ENCODE data around the gene USP1. TPM values are rescaled to one million over a fixed set of nuclear protein-coding genes. Genes with fewer than 3 reads are reported as not detected.

USP1 gene
- total and polyA plus RNA-seq, 4 donors = 13.5 to 22.9 (median 17.9) TPM

DNA sequence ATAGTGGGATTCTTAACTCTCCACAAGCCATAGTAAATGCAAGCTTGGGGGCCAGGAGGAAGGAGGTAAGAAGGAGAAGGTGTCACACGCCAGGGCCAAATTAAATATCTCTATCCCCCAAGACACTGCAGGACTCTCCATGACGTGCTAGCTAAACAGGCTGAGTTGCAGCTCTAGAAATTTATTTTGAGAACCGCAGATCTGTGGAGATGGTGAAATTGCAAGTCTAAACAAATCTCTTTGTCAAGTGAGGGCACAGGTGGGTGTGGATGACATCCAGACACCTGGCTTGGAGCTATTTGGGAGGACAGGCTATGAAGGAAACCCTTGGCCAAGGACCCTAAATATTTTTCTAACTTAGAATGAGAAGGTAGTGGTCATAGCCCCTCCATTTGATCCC lies 39.5 kb upstream of the USP1 start:
- intact Hi-C loops (cut with DNase I) = no loop called here
- WGBS, 2 donors = 93% methylated on average over 3 of the region's 3 CpGs
- Histone ChIP-seq H3K4me3 (ENCODE audit: low read length in 2 of 2) (no peak overlapping the region), H3K27ac (ENCODE audit: low read depth in 1 of 2, low read length in 2 of 2) (no peak overlapping the region), H3K27me3 (ENCODE audit: control insufficient read depth in 1 of 2, insufficient read depth in 2 of 2, low read length in 1 of 2) (no peaks in the 10 kb centered on the region), H3K9me3 (ENCODE audit: control insufficient read depth, low read length) (no peaks in the 10 kb centered on the region), H3K36me3 (ENCODE audit: control insufficient read depth in 1 of 2, insufficient read depth in 2 of 2, low read length in 1 of 2) (no peaks in the 10 kb centered on the region), H3K4me1 (ENCODE audit: control insufficient read depth in 1 of 2, insufficient read depth in 2 of 2, low read length in 2 of 2) (no peaks in the 10 kb centered on the region)
- ATAC-seq (ENCODE audit: low FRiP score) (no peak), DNase-seq (no peak)

DNA sequence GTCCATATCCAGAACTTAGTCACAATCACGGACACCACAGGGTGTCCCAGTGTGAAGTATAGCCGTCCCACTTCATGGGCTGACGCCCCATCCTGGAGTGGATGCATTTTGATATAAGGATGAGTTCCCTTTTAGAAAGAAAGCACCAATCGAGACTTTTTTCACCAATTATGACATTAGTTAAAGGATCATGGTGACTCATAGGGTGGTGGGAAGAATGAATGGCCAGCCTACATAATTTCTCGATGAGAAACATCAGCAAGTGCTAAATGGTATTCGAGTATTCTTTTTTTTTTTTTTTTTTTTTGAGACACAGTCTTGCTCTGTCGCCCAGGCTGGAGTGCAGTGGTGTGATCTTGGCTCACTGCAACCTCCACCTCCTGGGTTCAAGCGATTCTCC lies 38.5 kb upstream of the USP1 start:
- 88 to 92% methylated on average over 6 to 8 of the region's 8 CpGs for WGBS, 2 donors

DNA sequence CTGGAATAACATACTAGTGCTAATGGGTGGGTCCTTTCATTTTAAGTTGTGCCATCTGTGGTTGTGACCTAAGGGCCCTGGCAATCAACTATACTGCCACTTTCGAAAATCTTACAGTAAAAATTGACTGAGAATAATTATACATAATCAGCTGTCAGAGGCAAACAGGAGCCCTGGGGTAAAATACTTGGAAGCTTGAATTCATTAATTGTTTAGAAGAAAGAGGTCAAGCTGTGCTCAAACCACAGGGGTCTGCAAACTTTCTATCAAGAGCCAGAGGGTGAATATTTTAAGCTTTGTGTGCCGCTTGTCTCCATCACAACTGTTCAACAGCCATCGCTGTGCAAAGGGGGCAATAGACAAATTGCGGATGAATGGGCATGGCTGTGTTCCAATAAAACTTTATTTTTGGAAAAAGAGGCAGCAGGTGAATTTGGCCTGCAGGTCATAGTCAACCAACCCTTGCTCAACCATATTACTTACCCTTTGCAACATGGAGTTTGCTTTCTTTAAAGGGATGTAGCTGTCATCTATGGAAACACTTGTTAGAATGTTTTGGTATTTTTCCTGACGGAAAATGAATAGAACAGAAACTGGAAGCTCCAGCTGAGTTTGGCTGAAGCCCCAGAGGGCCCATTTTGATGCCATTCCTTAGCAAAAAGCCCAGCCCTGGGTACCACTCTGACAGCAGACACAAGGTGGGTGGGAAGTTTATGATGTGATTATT lies 35.7 kb upstream of the USP1 start:
- H3K4me3 ChIP-seq (ENCODE audit: low read length in 2 of 2) = no peak overlapping the region
- DNase-seq = no peak
- H3K4me1 ChIP-seq (ENCODE audit: control insufficient read depth in 1 of 2, insufficient read depth in 2 of 2, low read length in 2 of 2) = no peaks in the 10 kb centered on the region
- H3K9me3 ChIP-seq (ENCODE audit: control insufficient read depth, low read length) = no peaks in the 10 kb centered on the region
- intact Hi-C loops (cut with DNase I) = no loop called here
- no peaks in the 10 kb centered on the region for H3K36me3 ChIP-seq (ENCODE audit: control insufficient read depth in 1 of 2, insufficient read depth in 2 of 2, low read length in 1 of 2)
- 73 to 75% methylated on average over 5 of the region's 5 CpGs for WGBS, 2 donors
- no peak for ATAC-seq (ENCODE audit: low FRiP score)
- H3K27ac ChIP-seq (ENCODE audit: low read depth in 1 of 2, low read length in 2 of 2) = no peak overlapping the region
- H3K27me3 ChIP-seq (ENCODE audit: control insufficient read depth in 1 of 2, insufficient read depth in 2 of 2, low read length in 1 of 2) = no peaks in the 10 kb centered on the region

More for the DNA sequence above, 38.5 kb upstream of the USP1 start:
- intact Hi-C loops (cut with DNase I) = no loop called here
- ATAC-seq (ENCODE audit: low FRiP score) (no peak), DNase-seq (no peak)
- H3K27me3 ChIP-seq (ENCODE audit: control insufficient read depth in 1 of 2, insufficient read depth in 2 of 2, low read length in 1 of 2) = no peaks in the 10 kb centered on the region
- no peaks in the 10 kb centered on the region for H3K4me1 ChIP-seq (ENCODE audit: control insufficient read depth in 1 of 2, insufficient read depth in 2 of 2, low read length in 2 of 2)
- H3K9me3 ChIP-seq (ENCODE audit: control insufficient read depth, low read length) = no peaks in the 10 kb centered on the region
- no peak overlapping the region for H3K27ac ChIP-seq (ENCODE audit: low read depth in 1 of 2, low read length in 2 of 2)
- no peak overlapping the region for H3K4me3 ChIP-seq (ENCODE audit: low read length in 2 of 2)
- no peaks in the 10 kb centered on the region for H3K36me3 ChIP-seq (ENCODE audit: control insufficient read depth in 1 of 2, insufficient read depth in 2 of 2, low read length in 1 of 2)

DNA sequence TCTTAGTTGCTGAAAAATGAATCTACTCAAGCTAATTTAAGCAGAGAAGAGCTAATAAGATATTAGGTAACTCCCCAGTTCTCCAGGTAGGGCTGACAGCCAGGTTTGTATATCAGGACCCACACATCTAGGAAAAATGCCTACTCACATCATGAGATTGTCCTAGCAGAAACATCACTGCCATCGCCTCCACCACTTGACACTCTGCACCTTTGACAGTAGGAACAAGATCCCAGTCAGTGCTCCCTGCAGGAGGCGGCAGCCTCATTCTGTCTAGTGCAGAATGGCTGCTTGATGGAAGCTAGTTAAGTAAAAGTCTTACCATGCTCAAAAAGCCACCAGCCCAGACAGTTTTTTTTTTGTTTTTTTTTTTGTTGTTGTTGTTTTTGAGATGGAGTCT lies 31.6 kb upstream of the USP1 start:
- H3K27ac ChIP-seq (ENCODE audit: low read depth in 1 of 2, low read length in 2 of 2) = no peak overlapping the region
- DNase-seq (no peak), ATAC-seq (ENCODE audit: low FRiP score) (no peak)
- intact Hi-C loops (cut with DNase I) = loop anchor here in 1 of 2 donors (5.0 kb wide), 1 partner anchor 228 kb away; no protein-coding TSS in a partner anchor
- 95 to 97% methylated on average over 2 of the region's 2 CpGs for WGBS, 2 donors
- H3K4me3 ChIP-seq (ENCODE audit: low read length in 2 of 2) = no peak overlapping the region
- no peaks in the 10 kb centered on the region for H3K36me3 ChIP-seq (ENCODE audit: control insufficient read depth in 1 of 2, insufficient read depth in 2 of 2, low read length in 1 of 2)
- no peaks in the 10 kb centered on the region for H3K9me3 ChIP-seq (ENCODE audit: control insufficient read depth, low read length)
- H3K4me1 ChIP-seq (ENCODE audit: control insufficient read depth in 1 of 2, insufficient read depth in 2 of 2, low read length in 2 of 2) = no peaks in the 10 kb centered on the region
- no peaks in the 10 kb centered on the region for H3K27me3 ChIP-seq (ENCODE audit: control insufficient read depth in 1 of 2, insufficient read depth in 2 of 2, low read length in 1 of 2)

DNA sequence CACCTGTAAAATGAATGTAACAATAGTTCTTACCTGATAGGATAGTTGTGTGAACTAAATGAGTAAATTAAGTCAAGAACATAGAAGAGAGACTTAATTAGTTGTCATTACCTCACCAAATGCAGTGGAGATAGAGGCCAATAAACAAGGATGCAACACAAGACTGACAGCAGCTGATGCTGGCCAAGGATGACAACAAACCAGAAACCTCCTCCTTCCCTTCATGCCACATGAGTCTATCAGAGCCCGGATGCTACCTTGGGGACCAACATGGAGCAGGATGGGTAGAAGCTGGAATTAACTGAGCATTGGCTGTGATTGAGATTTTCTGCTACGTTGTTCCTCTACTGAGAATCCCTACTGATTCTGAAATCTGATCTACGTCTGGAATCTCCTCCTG lies 30.3 kb upstream of the USP1 start:
- ATAC-seq (ENCODE audit: low FRiP score) (no peak), DNase-seq (no peak)
- Histone ChIP-seq H3K27me3 (ENCODE audit: control insufficient read depth in 1 of 2, insufficient read depth in 2 of 2, low read length in 1 of 2) (no peaks in the 10 kb centered on the region), H3K4me1 (ENCODE audit: control insufficient read depth in 1 of 2, insufficient read depth in 2 of 2, low read length in 2 of 2) (no peaks in the 10 kb centered on the region), H3K36me3 (ENCODE audit: control insufficient read depth in 1 of 2, insufficient read depth in 2 of 2, low read length in 1 of 2) (no peaks in the 10 kb centered on the region), H3K9me3 (ENCODE audit: control insufficient read depth, low read length) (no peaks in the 10 kb centered on the region), H3K4me3 (ENCODE audit: low read length in 2 of 2) (no peak overlapping the region), H3K27ac (ENCODE audit: low read depth in 1 of 2, low read length in 2 of 2) (no peak overlapping the region)
- intact Hi-C loops (cut with DNase I) = loop anchor here (2.0 to 5.0 kb wide), 2 partner anchors 229 to 232 kb away; no protein-coding TSS in a partner anchor
- 77 to 92% methylated on average over 3 of the region's 3 CpGs for WGBS, 2 donors

DNA sequence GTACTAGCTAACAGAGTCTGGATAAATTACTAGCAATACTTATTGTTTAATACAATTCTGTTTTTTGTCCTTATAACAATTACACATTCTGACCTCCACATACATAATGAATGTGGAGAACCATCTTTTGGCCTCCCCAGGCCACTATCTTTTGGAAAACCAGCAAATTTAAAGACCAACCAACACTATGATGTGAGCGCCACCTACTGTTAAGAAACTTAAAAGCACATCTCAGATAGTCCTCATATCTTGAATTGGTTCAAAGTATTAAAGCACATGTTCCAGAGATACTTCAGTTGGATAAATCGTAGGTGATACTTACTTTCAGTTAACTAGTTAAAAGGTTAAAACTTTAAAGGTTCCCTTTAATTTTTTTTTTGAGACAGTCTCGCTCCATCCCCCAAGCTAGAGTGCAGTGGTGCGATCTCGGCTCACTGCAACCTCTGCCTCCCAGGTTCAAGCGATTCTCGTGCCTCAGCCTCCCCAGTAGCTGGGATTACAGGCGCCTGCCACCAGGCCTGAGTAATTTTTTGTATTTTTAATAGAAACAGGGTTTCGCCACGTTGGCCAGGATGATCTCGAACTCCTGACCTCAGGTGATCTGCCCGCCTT lies 29.3 kb upstream of the USP1 start:
- no peaks in the 10 kb centered on the region for H3K9me3 ChIP-seq (ENCODE audit: control insufficient read depth, low read length)
- H3K27ac ChIP-seq (ENCODE audit: low read depth in 1 of 2, low read length in 2 of 2) = no peak overlapping the region
- intact Hi-C loops (cut with DNase I) = loop anchor here (2.0 to 5.0 kb wide), 2 partner anchors 230 to 233 kb away; no protein-coding TSS in a partner anchor
- no peaks in the 10 kb centered on the region for H3K4me1 ChIP-seq (ENCODE audit: control insufficient read depth in 1 of 2, insufficient read depth in 2 of 2, low read length in 2 of 2)
- H3K4me3 ChIP-seq (ENCODE audit: low read length in 2 of 2) = no peak overlapping the region
- H3K36me3 ChIP-seq (ENCODE audit: control insufficient read depth in 1 of 2, insufficient read depth in 2 of 2, low read length in 1 of 2) = no peaks in the 10 kb centered on the region
- ATAC-seq (ENCODE audit: low FRiP score) (no peak), DNase-seq (no peak)
- no peaks in the 10 kb centered on the region for H3K27me3 ChIP-seq (ENCODE audit: control insufficient read depth in 1 of 2, insufficient read depth in 2 of 2, low read length in 1 of 2)
- WGBS, 2 donors = 67 to 68% methylated on average over 12 of the region's 12 CpGs

DNA sequence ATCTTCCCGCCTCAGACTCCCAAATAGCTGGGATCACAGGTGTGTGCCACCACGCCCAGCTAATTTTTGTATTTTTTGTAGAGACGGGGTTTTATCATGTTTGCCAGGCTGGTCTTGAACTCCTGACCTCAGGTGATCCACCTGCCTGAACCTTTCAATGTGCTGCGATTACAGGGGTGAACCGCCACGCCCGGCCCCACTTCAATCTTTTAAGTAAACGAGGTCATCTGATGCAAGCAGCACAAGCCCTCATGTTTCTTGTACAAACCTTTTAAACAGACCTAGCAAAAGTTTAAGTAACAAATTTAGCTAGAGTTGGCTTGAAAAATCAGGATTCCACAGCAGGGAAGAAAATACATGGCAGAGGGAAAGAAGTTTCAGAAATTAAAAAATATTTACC lies 21.2 kb upstream of the USP1 start:
- H3K27ac ChIP-seq (ENCODE audit: low read depth in 1 of 2, low read length in 2 of 2) = no peak overlapping the region
- intact Hi-C loops (cut with DNase I) = no loop called here
- no peaks in the 10 kb centered on the region for H3K36me3 ChIP-seq (ENCODE audit: control insufficient read depth in 1 of 2, insufficient read depth in 2 of 2, low read length in 1 of 2)
- H3K4me1 ChIP-seq (ENCODE audit: control insufficient read depth in 1 of 2, insufficient read depth in 2 of 2, low read length in 2 of 2) = no peaks in the 10 kb centered on the region
- WGBS, 2 donors = 94 to 96% methylated on average over 8 of the region's 8 CpGs
- H3K9me3 ChIP-seq (ENCODE audit: control insufficient read depth, low read length) = no peaks in the 10 kb centered on the region
- ATAC-seq (ENCODE audit: low FRiP score) (no peak), DNase-seq (no peak)
- H3K27me3 ChIP-seq (ENCODE audit: control insufficient read depth in 1 of 2, insufficient read depth in 2 of 2, low read length in 1 of 2) = no peaks in the 10 kb centered on the region
- no peak overlapping the region for H3K4me3 ChIP-seq (ENCODE audit: low read length in 2 of 2)

DNA sequence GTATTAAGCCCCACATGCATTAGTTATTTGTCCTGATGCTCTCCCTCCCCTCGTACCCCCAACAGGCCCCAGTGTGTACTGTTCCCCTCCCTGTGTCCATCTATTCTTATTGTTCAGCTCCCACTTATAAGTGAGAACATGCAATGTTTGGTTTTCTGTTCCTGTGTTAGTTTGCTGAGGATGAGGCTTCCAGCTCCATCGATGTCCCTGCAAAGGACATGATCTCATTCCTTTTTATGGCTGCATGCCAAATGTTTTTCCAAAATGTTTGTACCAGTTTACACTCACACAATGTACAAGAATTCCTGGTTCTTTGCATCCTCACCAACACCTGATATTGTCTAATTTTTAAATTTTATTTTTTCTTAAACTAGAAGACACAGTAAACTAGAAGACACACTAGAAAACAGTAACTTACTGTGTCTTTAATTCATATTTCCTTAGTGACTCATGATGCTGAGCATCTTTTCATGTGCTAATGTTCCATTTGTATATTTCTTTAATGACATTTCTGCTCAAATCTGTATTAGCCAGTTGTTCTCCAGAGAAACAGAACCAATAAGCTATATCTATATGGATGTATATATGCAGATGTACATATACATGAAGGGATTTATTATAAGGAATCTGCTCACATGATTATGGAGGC lies 19.4 kb upstream of the USP1 start:
- DNase-seq = no peak
- WGBS, 2 donors = 49 to 56% methylated on average over 2 of the region's 2 CpGs
- Histone ChIP-seq H3K36me3 (ENCODE audit: control insufficient read depth in 1 of 2, insufficient read depth in 2 of 2, low read length in 1 of 2) (no peaks in the 10 kb centered on the region), H3K4me3 (ENCODE audit: low read length in 2 of 2) (no peak overlapping the region), H3K27me3 (ENCODE audit: control insufficient read depth in 1 of 2, insufficient read depth in 2 of 2, low read length in 1 of 2) (no peaks in the 10 kb centered on the region), H3K4me1 (ENCODE audit: control insufficient read depth in 1 of 2, insufficient read depth in 2 of 2, low read length in 2 of 2) (no peaks in the 10 kb centered on the region), H3K9me3 (ENCODE audit: control insufficient read depth, low read length) (no peaks in the 10 kb centered on the region), H3K27ac (ENCODE audit: low read depth in 1 of 2, low read length in 2 of 2) (no peak overlapping the region)
- intact Hi-C loops (cut with DNase I) = no loop called here
- no peak for ATAC-seq (ENCODE audit: low FRiP score)

Measured in aorta (tissue), 5 donors.